HepG2 (cell line): ENCODE results near the gene NCAM2. TPM values are rescaled to one million over a fixed set of nuclear protein-coding genes. Genes with fewer than 3 reads are reported as not detected.

ENCODE experiments used
- ATAC-seq: fragments of 200-7000 bp; cut with Tn5 transposase; 3 replicates; pipeline ENCODE4 v1.9.1; 2020; ENCODE audit warnings: mild to moderate bottlenecking, moderate library complexity
- BruUV-seq: library from RNA; stranded (reverse); fragments of 400-500 nt; replicated peaks from 2 replicates; lab custom pipeline; 2021; lab: Mats Ljungman, UMichigan
- CTCF ChIA-PET: fragments of 300-600 bp; formaldehyde crosslinking; extraction: SDS; loops from one replicate; lab custom pipeline; 2021; ENCODE audit warnings: low total read pairs, inconsistent platforms, low intra/inter-chr PET ratio; lab: Yijun Ruan, JAX
- POLR2A ChIA-PET: fragments of 350-600 bp; sonication (Branson Sonifier 250); formaldehyde crosslinking; loops from one replicate; lab custom pipeline; 2020; ENCODE audit warnings: antibody characterized with exemption, inconsistent platforms; lab: Yijun Ruan, JAX
- DNase-seq: peaks from one replicate; pipeline ENCODE4 v3.0.0-alpha.2; 2015; ENCODE audit warnings: low spot score
- FAIRE-seq: peaks from 3 replicates; lab custom pipeline; 2011; peaks lifted over from hg19 to GRCh38; lab: Jason Lieb, UNC
- H2AFZ ChIP-seq: one replicate; pipeline ENCODE4 v1.6.1; 2011; ENCODE audit warnings: low read length, inconsistent platforms
- H3K27ac ChIP-seq: fragments of 300-600 bp; 3 replicates; pipeline ENCODE4 v1.8.0; 2011; ENCODE audit warnings: mixed run types, mild to moderate bottlenecking, mixed read lengths, low read length, inconsistent platforms; ENCODE audit not compliant: insufficient read depth; ENCODE audit errors: extremely low read length
- H3K27me3 ChIP-seq, 2 experiments: fragments of 200-600 bp in 1 of 2; 2 replicates in 1 of 2; 3 replicates in 1 of 2; pipeline versions ENCODE4 v1.6.0 to v1.8.0; 2011; ENCODE audit warnings: low read length in 2 of 2, mild to moderate bottlenecking in 2 of 2, moderate library complexity in 2 of 2, inconsistent platforms in 1 of 2; ENCODE audit not compliant: insufficient read depth in 2 of 2, control insufficient read depth in 1 of 2
- H3K36me3 ChIP-seq, 2 experiments: fragments of 200-600 bp in 1 of 2; replicated peaks in 1 of 2; 2 replicates in 1 of 2; 3 replicates in 1 of 2; pipeline versions ENCODE4 v1.5.1 to v1.8.0; 2011; ENCODE audit warnings: low read length in 2 of 2, inconsistent platforms in 1 of 2; ENCODE audit not compliant: insufficient read depth in 2 of 2, control insufficient read depth in 1 of 2
- H3K4me1 ChIP-seq: 2 replicates; pipeline ENCODE4 v1.5.1; 2012; ENCODE audit warnings: low read length, inconsistent platforms; ENCODE audit not compliant: insufficient read depth
- H3K4me2 ChIP-seq: 2 replicates; pipeline ENCODE4 v1.6.0; 2011; ENCODE audit warnings: low read depth, low read length, inconsistent platforms
- H3K4me3 ChIP-seq, 3 experiments: fragments of 200-600 bp in 1 of 3; sonication (generic), shearing (Covaris generic) in 1 of 3; replicated peaks in 1 of 3; 2 replicates each; pipeline ENCODE4 v1.5.1; 2011 to 2016; ENCODE audit warnings: low read length in 3 of 3, inconsistent platforms in 2 of 3, low read depth in 2 of 3, mild to moderate bottlenecking in 2 of 3, control low read depth in 1 of 3, mixed read lengths in 1 of 3; ENCODE audit not compliant: insufficient read depth in 1 of 3
- H3K79me2 ChIP-seq: one replicate; pipeline ENCODE4 v1.6.1; 2011; ENCODE audit warnings: low read length, inconsistent platforms; ENCODE audit not compliant: insufficient read depth
- H3K9ac ChIP-seq: 2 replicates; pipeline ENCODE4 v1.6.0; 2011; ENCODE audit warnings: mild to moderate bottlenecking, low read depth, low read length, inconsistent platforms; ENCODE audit not compliant: insufficient read depth
- H3K9me3 ChIP-seq: 2 replicates; pipeline ENCODE4 v1.5.1; 2012; ENCODE audit warnings: mild to moderate bottlenecking, low read length
- H4K20me1 ChIP-seq: 2 replicates; pipeline ENCODE4 v1.6.0; 2011; ENCODE audit warnings: inconsistent platforms, mild to moderate bottlenecking, low read length, moderate library complexity; ENCODE audit not compliant: insufficient read depth
- FOXA1 ChIP-seq, 2 experiments: fragments of 450-650 bp in 1 of 2; sonication (generic) in 1 of 2; formaldehyde crosslinking in 1 of 2; IDR thresholded peaks; 2 replicates each; pipeline versions ENCODE4 v1.4.0 to v1.6.1; 2016 to 2020; ENCODE audit warnings: missing genetic modification reagents in 1 of 2
- MEF2D ChIP-seq: sonication (generic); formaldehyde crosslinking; IDR thresholded peaks from 2 replicates; pipeline ENCODE4 v1.5.1; 2020; ENCODE audit warnings: mild to moderate bottlenecking, missing genetic modification reagents
- PLRG1 ChIP-seq: fragments of 450-650 bp; conservative IDR thresholded peaks from 2 replicates; pipeline ENCODE4 v1.6.1; 2016
- RORA ChIP-seq: sonication (generic); formaldehyde crosslinking; IDR thresholded peaks from 2 replicates; pipeline ENCODE4 v1.5.0; 2020; ENCODE audit warnings: mild to moderate bottlenecking, missing genetic modification reagents, moderate library complexity
- SIN3B ChIP-seq: fragments of 150-350 bp; IDR thresholded peaks from 2 replicates; pipeline ENCODE4 v1.6.1; 2014; ENCODE audit warnings: low read length
- SOX5 ChIP-seq: IDR thresholded peaks from 2 replicates; pipeline ENCODE4 v1.6.1; 2016; ENCODE audit warnings: borderline replicate concordance
- ZMYM2 ChIP-seq: sonication (generic); formaldehyde crosslinking; IDR thresholded peaks from 2 replicates; pipeline ENCODE4 v1.8.0; 2022; ENCODE audit warnings: mild to moderate bottlenecking, missing genetic modification reagents
- ZNF235 ChIP-seq: sonication (generic); formaldehyde crosslinking; IDR thresholded peaks from 2 replicates; pipeline ENCODE4 v1.8.1; 2023; ENCODE audit warnings: mild to moderate bottlenecking, missing genetic modification reagents, borderline replicate concordance
- ZNF326 ChIP-seq: sonication (generic); formaldehyde crosslinking; IDR thresholded peaks from 2 replicates; pipeline ENCODE4 v1.4.0; 2020; ENCODE audit warnings: missing genetic modification reagents, borderline replicate concordance
- ZNF616 ChIP-seq: sonication (generic); formaldehyde crosslinking; IDR thresholded peaks from 2 replicates; pipeline ENCODE4 v1.5.0; 2020; ENCODE audit warnings: low read depth, mild to moderate bottlenecking, missing genetic modification reagents
- WGBS: methylation state at CpG from one replicate; pipeline ENCODE4 v1.1.6; 2017; ENCODE audit warnings: low lambda C conversion rate; 5-methylcytosine and 5-hydroxymethylcytosine counted together
- in situ Hi-C: cut with HindIII; loops from 2 replicates; pipeline ENCODE4 v1.10.0; 2017; ENCODE audit warnings: low pct_unique_long_range_greater_than_20kb; ENCODE audit not compliant: extremely low pct_ligation_motif_present
- intact Hi-C: fragments of 100-400 bp; cut with micrococcal nuclease; formaldehyde crosslinking; loops from one replicate; pipeline ENCODE4 v1.10.0; 2022; ENCODE audit not compliant: unreplicated experiment
- polyA plus RNA-seq, 8 experiments: library from polyadenylated mRNA; depleted of rRNA in 3 of 8; stranded (reverse) in 7 of 8; unstranded in 1 of 8; fragments of >200 nt; fragmentation: Illumina TruSeq in 4 of 8; extraction: Trizol in 4 of 8; gene quantifications; 2 replicates each; pipeline versions ENCODE4 v1.2.1 to v1.2.3, GENCODE V29; 2011 to 2016; ENCODE audit warnings: low read depth in 4 of 8, missing spikeins in 1 of 8, mixed read lengths in 1 of 8; ENCODE audit not compliant: insufficient read depth in 1 of 8
- total RNA-seq, 5 experiments: library from RNA; depleted of rRNA; stranded (reverse); fragments of >200 nt; fragmentation: Illumina TruSeq; extraction: Trizol; gene quantifications; 2 replicates each; pipeline ENCODE4 v1.2.3, GENCODE V29; 2016; ENCODE audit warnings: low read depth in 1 of 5
- TF ChIP-seq, protein P1 (sequence below): sonication (generic); formaldehyde crosslinking; IDR thresholded peaks from 2 replicates; pipeline ENCODE4 v1.4.0; 2020; ENCODE audit warnings: missing genetic modification reagents, mild to moderate bottlenecking, borderline replicate concordance

Gene NCAM2
- total and polyA plus RNA-seq, 2 of the 13 experiments (the other 11 are each of a cell fraction or from before 2014, with no cell fraction given) = not detected

DNA sequence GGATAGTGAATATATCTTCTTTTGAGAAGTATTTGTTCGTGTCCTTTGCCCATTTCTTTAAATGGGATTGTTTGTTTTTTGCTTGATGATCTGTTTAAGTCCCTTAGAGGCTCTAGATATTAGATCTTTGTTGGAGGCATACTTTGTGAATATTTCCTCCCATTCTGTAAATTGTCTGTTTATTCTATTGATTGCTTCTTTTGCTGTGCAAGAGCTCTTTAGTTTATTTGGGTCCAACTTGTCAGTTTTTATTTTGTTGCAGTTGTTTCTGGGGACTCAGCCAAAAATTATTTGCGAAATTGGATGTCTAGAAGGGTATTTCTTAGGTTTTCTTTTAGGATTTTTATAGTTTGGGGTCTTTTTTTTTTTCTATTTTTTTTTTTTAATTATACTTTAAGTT is 302.8 kb downstream of the NCAM2 start:
- no peak for ATAC-seq
- no peak overlapping the region for H2AFZ ChIP-seq
- H3K4me1 ChIP-seq = no peaks in the 10 kb centered on the region
- H3K9me3 ChIP-seq = peaks cover 75% of the 10 kb centered on the region
- BruUV-seq = no TSS peak
- DNase-seq = no peak
- H3K9ac ChIP-seq = no peak overlapping the region
- H3K79me2 ChIP-seq = no peaks in the 10 kb centered on the region
- intact Hi-C loops = no loop called here
- TF ChIP-seq, protein P1, sequence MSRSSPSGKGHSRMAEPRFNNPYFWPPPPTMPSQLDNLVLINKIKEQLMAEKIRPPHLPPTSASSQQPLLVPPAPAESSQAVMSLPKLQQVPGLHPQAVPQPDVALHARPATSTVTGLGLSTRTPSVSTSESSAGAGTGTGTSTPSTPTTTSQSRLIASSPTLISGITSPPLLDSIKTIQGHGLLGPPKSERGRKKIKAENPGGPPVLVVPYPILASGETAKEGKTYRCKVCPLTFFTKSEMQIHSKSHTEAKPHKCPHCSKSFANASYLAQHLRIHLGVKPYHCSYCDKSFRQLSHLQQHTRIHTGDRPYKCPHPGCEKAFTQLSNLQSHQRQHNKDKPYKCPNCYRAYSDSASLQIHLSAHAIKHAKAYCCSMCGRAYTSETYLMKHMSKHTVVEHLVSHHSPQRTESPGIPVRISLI = no peak
- TF ChIP-seq ZNF616 (CRISPR knock-in tag) (no peak), FOXA1 (IDR thresholded peaks at IDR 0.05) (no peak), FOXA1 (CRISPR knock-in tag; IDR thresholded peaks at IDR 0.05) (no peak), SOX5 (CRISPR knock-in tag) (no peak), ZMYM2 (no peak), ZNF235 (CRISPR knock-in tag) (no peak), SIN3B (no peak)
- WGBS = 2% methylated on average over 2 of the region's 2 CpGs
- H3K27me3 ChIP-seq = no peaks in the 10 kb centered on the region
- no peak overlapping the region for H3K4me2 ChIP-seq
- ChIA-PET POLR2A (no interaction called here), CTCF (no interaction called here)
- no peak overlapping the region for H3K4me3 ChIP-seq
- in situ Hi-C loops = no loop called here
- no peak for FAIRE-seq
- no peaks in the 10 kb centered on the region for H4K20me1 ChIP-seq
- H3K27ac ChIP-seq = no peak overlapping the region
- no peaks in the 10 kb centered on the region for H3K36me3 ChIP-seq

DNA sequence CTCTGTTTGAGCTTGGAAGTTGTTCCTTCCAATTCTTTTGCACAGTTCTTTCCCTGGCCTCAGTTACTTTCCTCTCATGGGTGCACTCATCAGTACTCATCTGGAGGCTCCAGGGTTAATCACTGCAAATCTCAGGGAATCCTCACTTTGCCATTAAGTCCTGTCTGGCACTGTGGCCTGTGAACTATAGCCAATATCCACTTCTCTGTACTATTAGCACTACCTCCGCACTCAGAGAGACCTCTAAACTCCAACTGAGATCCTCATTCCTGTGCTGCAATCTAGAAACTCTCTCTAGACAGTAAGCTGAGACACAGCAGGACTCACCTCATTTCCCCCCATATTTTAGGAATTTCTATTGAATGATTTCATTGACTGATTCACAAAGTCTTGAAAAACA is 311.3 kb downstream of the NCAM2 start:
- intact Hi-C loops = no loop called here
- Histone ChIP-seq H4K20me1 (no peaks in the 10 kb centered on the region), H3K4me1 (no peaks in the 10 kb centered on the region), H2AFZ (no peak overlapping the region), H3K9ac (no peak overlapping the region), H3K9me3 (peaks cover 70% of the 10 kb centered on the region), H3K27ac (no peak overlapping the region), H3K79me2 (no peaks in the 10 kb centered on the region), H3K36me3 (no peaks in the 10 kb centered on the region), H3K27me3 (no peaks in the 10 kb centered on the region)
- no TSS peak for BruUV-seq
- POLR2A ChIA-PET = no interaction called here
- DNase-seq (no peak), ATAC-seq (no peak)
- TF ChIP-seq ZNF326 (CRISPR knock-in tag) (no peak), PLRG1 (no peak), RORA (CRISPR knock-in tag) (no peak), MEF2D (CRISPR knock-in tag) (no peak)
- TF ChIP-seq, all 625 proteins: peak for 0
- in situ Hi-C loops = no loop called here
- 0% methylated on average over 1 of the region's 1 CpG for WGBS
- Histone ChIP-seq H3K4me2 (no peak overlapping the region), H3K4me3 (no peak overlapping the region)
- CTCF ChIA-PET = no interaction called here
- FAIRE-seq = no peak
